ENCODE results near the gene NEGR1. TPM values are rescaled to one million over a fixed set of nuclear protein-coding genes. Genes with fewer than 3 reads are reported as not detected.

The NEGR1 gene
- total RNA-seq, 1 experiment from 2014 or later: 0.05 TPM

DNA sequence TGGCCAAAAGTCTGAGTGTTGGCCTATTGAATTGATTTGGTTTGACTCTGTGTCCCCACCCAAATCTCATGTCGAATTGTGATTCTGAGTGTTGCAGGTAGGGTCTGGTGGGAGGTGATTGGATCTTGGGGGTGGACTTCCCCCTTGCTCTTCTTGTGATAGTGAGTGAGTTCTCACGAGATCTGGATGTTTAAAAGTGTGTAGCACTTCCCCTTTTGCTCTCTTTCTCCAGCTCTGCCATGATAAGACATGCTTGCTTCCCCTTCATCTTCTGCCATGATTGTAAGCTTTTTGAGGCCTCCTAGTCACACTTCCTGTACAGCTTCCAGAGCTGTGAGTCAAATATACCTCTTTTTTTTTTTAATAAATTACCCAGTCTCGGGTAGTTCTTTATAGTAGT lies 904.5 kb downstream of the NEGR1 start:
- Histone ChIP-seq H3K4me1 (ENCODE audit: control insufficient read depth in 1 of 2, insufficient read depth in 2 of 2, low read length in 2 of 2) (no peaks in the 10 kb centered on the region), H3K4me2 (ENCODE audit: low read length) (no peak overlapping the region), H3K27me3 (ENCODE audit: insufficient read depth, low read length) (no peaks in the 10 kb centered on the region), H3K9me3 (ENCODE audit: control insufficient read depth in 1 of 2, insufficient read depth in 1 of 2, low read depth in 1 of 2, low read length in 2 of 2) (peaks cover 4 to 17% of the 10 kb centered on the region in 2 experiments; a peak in 1 of 4 replicates), H3K27ac (ENCODE audit: low read depth, low read length) (no peak overlapping the region), H3K9me2 (ENCODE audit: insufficient read depth) (no peaks in the 10 kb centered on the region), H3K36me3 (ENCODE audit: control insufficient read depth in 1 of 2, insufficient read depth in 2 of 2, low read length in 2 of 2) (no peaks in the 10 kb centered on the region), H3K4me3 (replicated peaks in 1 of 2; ENCODE audit: low read depth in 1 of 2, low read length in 2 of 2) (no peak overlapping the region), H4K20me1 (ENCODE audit: insufficient read depth) (no peaks in the 10 kb centered on the region), H2AFZ (ENCODE audit: low read depth, low read length, poor library complexity, severe bottlenecking) (no peak overlapping the region), H3K79me2 (ENCODE audit: insufficient read depth, low read length) (no peaks in the 10 kb centered on the region), H3K9ac (ENCODE audit: low read length) (no peak overlapping the region)
- RAD21 ChIA-PET (ENCODE audit: low non-redundant PET in 1 of 2, low total read pairs in 2 of 2, uncharacterized antibody in 2 of 2, unreplicated experiment in 2 of 2): no interaction called here
- DNase-seq (ENCODE audit: low read depth, low spot score) (no peak), ATAC-seq (no peak)
- POLR2A ChIA-PET: no interaction called here
- TF ChIP-seq RAD21 (IDR thresholded peaks at IDR 0.05; ENCODE audit: low read depth) (no peak), CBX3 (IDR thresholded peaks at IDR 0.05; ENCODE audit: low read depth) (no peak), ZFX (IDR thresholded peaks at IDR 0.05) (no peak), CEBPB (IDR thresholded peaks at IDR 0.05; ENCODE audit: low read depth) (no peak), TCF7L2 (IDR thresholded peaks at IDR 0.05; ENCODE audit: borderline replicate concordance, extremely low read depth, insufficient read depth, insufficient read length) (no peak), ZNF274 (IDR thresholded peaks at IDR 0.05; ENCODE audit: low read depth, low read length) (no peak)
- TF ChIP-seq, protein P1, sequence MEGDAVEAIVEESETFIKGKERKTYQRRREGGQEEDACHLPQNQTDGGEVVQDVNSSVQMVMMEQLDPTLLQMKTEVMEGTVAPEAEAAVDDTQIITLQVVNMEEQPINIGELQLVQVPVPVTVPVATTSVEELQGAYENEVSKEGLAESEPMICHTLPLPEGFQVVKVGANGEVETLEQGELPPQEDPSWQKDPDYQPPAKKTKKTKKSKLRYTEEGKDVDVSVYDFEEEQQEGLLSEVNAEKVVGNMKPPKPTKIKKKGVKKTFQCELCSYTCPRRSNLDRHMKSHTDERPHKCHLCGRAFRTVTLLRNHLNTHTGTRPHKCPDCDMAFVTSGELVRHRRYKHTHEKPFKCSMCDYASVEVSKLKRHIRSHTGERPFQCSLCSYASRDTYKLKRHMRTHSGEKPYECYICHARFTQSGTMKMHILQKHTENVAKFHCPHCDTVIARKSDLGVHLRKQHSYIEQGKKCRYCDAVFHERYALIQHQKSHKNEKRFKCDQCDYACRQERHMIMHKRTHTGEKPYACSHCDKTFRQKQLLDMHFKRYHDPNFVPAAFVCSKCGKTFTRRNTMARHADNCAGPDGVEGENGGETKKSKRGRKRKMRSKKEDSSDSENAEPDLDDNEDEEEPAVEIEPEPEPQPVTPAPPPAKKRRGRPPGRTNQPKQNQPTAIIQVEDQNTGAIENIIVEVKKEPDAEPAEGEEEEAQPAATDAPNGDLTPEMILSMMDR (IDR thresholded peaks at IDR 0.05 in 2 of 3, conservative IDR thresholded peaks at IDR 0.05 in 1 of 3; ENCODE audit: borderline replicate concordance in 1 of 3, insufficient read depth in 1 of 3, low read depth in 2 of 3, low read length in 2 of 3): no peak
- TF ChIP-seq, protein P2, sequence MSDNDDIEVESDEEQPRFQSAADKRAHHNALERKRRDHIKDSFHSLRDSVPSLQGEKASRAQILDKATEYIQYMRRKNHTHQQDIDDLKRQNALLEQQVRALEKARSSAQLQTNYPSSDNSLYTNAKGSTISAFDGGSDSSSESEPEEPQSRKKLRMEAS (IDR thresholded peaks at IDR 0.05): no peak
- intact Hi-C loops (cut with micrococcal nuclease): no loop called here
- no TSS peak for BruUV-seq (replicated peaks)
- CTCF ChIA-PET: no interaction called here

DNA sequence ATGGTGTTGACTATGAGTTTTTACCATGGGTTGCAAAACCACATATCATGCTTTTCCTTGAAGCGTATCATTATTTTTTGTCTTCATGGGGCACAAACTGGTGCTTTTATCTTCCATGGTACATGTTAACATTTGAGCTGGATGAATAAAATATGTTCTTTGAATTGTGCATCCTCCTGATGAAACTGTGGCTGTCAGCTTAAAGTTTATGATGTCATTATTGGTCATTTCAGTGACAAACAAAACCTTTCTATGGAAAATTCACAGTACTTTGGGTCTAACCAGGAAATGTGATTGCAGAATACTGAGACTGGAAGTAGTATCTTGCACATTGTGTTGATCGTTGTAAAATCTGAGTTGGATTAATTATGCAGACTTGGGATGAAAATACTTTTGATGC lies 909.8 kb downstream of the NEGR1 start:
- Histone ChIP-seq H3K4me3 (replicated peaks in 1 of 2; ENCODE audit: low read depth in 1 of 2, low read length in 2 of 2) (no peak overlapping the region), H4K20me1 (ENCODE audit: insufficient read depth) (no peaks in the 10 kb centered on the region), H3K27ac (ENCODE audit: low read depth, low read length) (no peak overlapping the region), H3K27me3 (ENCODE audit: insufficient read depth, low read length) (no peaks in the 10 kb centered on the region), H3K9ac (ENCODE audit: low read length) (no peak overlapping the region), H3K9me2 (ENCODE audit: insufficient read depth) (no peaks in the 10 kb centered on the region), H3K79me2 (ENCODE audit: insufficient read depth, low read length) (no peaks in the 10 kb centered on the region), H3K4me2 (ENCODE audit: low read length) (no peak overlapping the region), H3K9me3 (ENCODE audit: control insufficient read depth in 1 of 2, insufficient read depth in 1 of 2, low read depth in 1 of 2, low read length in 2 of 2) (peaks cover 4 to 5% of the 10 kb centered on the region in 2 experiments; a peak in 2 of 4 replicates), H3K36me3 (ENCODE audit: control insufficient read depth in 1 of 2, insufficient read depth in 2 of 2, low read length in 2 of 2) (no peaks in the 10 kb centered on the region; a peak in 1 of 4 replicates), H3K4me1 (ENCODE audit: control insufficient read depth in 1 of 2, insufficient read depth in 2 of 2, low read length in 2 of 2) (no peaks in the 10 kb centered on the region), H2AFZ (ENCODE audit: low read depth, low read length, poor library complexity, severe bottlenecking) (no peak overlapping the region)
- no TSS peak for BruUV-seq (replicated peaks)
- ChIA-PET CTCF (no interaction called here), RAD21 (ENCODE audit: low non-redundant PET in 1 of 2, low total read pairs in 2 of 2, uncharacterized antibody in 2 of 2, unreplicated experiment in 2 of 2) (no interaction called here), POLR2A (no interaction called here)
- DNase-seq (ENCODE audit: low read depth, low spot score): no peak
- TF ChIP-seq, protein P3, sequence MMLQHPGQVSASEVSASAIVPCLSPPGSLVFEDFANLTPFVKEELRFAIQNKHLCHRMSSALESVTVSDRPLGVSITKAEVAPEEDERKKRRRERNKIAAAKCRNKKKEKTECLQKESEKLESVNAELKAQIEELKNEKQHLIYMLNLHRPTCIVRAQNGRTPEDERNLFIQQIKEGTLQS (IDR thresholded peaks at IDR 0.05): no peak
- intact Hi-C loops (cut with micrococcal nuclease): no loop called here
- no peak for ATAC-seq
